ENCODE results near the gene SHROOM2.

SHROOM2 gene

DNA sequence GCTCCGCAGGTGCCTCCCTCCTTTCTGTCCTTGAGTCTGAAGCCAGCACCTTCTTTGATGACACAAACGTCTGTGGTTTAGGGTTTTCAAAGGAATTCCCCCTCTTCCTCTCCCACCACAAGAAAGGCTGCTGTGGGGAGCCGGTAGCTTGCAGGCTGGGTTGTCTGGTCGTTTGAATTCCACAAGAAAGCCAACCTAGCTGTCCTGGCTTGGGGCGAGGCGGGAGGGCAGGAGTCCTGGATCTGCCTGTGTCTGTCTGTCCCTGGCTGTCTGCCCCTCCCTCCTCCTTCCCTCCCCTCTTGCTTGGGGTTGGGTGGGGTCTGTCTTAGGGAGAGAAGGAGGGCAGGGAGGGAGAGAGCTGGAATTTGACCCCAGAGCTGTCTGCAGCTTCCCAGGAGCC lies 56.3 kb downstream of the SHROOM2 start:
- TF ChIP-seq ZNF704 (tag by site-specific recombination; IDR thresholded peaks at IDR 0.05) (no peak), ZNF558 (tag by site-specific recombination; IDR thresholded peaks at IDR 0.05) (no peak), YY2 (tag by site-specific recombination; IDR thresholded peaks at IDR 0.05) (no peak), ZNF529 (tag by site-specific recombination; IDR thresholded peaks at IDR 0.05; ENCODE audit: insufficient replicate concordance) (no peak), ZNF791 (tag by site-specific recombination; IDR thresholded peaks at IDR 0.05) (no peak), FEZF1 (tag by site-specific recombination; IDR thresholded peaks at IDR 0.05) (no peak), PATZ1 (tag by site-specific recombination; IDR thresholded peaks at IDR 0.05) (no peak), ZNF175 (tag by site-specific recombination; IDR thresholded peaks at IDR 0.05) (no peak), ZNF133 (tag by site-specific recombination; IDR thresholded peaks at IDR 0.05) (no peak), HOXA7 (CRISPR knock-in tag; IDR thresholded peaks at IDR 0.05; ENCODE audit: borderline replicate concordance) (no peak), ZNF624 (tag by site-specific recombination; IDR thresholded peaks at IDR 0.05) (no peak), ZNF416 (tag by site-specific recombination; IDR thresholded peaks at IDR 0.05) (no peak), ZNF26 (tag by site-specific recombination; IDR thresholded peaks at IDR 0.05) (no peak), ZBTB1 (tag by site-specific recombination; IDR thresholded peaks at IDR 0.05) (no peak), ZFP3 (tag by site-specific recombination; IDR thresholded peaks at IDR 0.05; ENCODE audit: low read depth) (no peak)
- TF ChIP-seq, protein P1, sequence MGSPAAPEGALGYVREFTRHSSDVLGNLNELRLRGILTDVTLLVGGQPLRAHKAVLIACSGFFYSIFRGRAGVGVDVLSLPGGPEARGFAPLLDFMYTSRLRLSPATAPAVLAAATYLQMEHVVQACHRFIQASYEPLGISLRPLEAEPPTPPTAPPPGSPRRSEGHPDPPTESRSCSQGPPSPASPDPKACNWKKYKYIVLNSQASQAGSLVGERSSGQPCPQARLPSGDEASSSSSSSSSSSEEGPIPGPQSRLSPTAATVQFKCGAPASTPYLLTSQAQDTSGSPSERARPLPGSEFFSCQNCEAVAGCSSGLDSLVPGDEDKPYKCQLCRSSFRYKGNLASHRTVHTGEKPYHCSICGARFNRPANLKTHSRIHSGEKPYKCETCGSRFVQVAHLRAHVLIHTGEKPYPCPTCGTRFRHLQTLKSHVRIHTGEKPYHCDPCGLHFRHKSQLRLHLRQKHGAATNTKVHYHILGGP (tag by site-specific recombination; IDR thresholded peaks at IDR 0.05), result no peak
- no peaks in the 10 kb centered on the region for H3K4me1 ChIP-seq (ENCODE audit: control insufficient read depth, insufficient read depth, low read length)
- H3K36me3 ChIP-seq (ENCODE audit: control insufficient read depth in 2 of 2, insufficient read depth in 1 of 2, low read length in 2 of 2), result no peaks in the 10 kb centered on the region
- no peak overlapping the region for H3K27ac ChIP-seq (ENCODE audit: extremely low read depth, low read depth, low read length)
- ChIA-PET CTCF (no interaction called here), POLR2A (no interaction called here)
- no peaks in the 10 kb centered on the region for H3K9me3 ChIP-seq (ENCODE audit: control insufficient read depth, insufficient read depth, low read depth, low read length)
- no peak overlapping the region for H3K4me3 ChIP-seq (ENCODE audit: low read depth, low read length)

DNA sequence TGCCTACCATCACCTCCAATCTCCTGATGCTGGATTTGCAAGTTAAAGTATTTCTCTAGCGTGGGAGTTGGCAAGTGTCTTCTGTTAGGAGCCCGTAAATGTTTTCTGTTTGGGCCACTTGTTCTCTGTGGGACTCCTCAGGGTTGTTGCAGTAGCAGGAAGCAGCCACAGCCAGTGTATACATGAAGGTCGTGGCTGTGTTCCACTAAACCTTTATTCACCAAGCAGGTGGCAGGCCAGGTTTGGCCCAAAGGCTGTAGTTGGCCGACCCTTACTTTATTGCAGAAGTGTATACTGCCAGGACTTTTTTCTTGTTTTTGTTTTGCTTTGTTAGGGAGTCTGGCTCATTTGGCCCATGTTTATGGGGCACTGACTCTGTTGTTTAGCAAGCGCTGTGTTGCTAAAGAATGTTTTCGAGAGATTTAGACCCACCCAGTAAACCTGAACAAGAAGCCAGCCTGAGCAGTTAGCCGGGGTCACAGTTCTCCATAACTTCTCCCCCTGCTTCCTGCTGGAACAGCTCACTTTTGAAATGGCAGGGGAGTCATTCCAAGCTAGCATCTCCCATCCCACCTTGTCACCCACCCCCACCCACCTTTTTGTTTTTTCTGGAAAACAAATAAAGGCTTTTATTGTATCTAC lies 58.8 kb downstream of the SHROOM2 start:
- Histone ChIP-seq H3K4me3 (ENCODE audit: low read depth, low read length) (no peak overlapping the region), H3K36me3 (ENCODE audit: control insufficient read depth in 2 of 2, insufficient read depth in 1 of 2, low read length in 2 of 2) (no peaks in the 10 kb centered on the region), H3K27ac (ENCODE audit: extremely low read depth, low read depth, low read length) (no peak overlapping the region), H3K4me1 (ENCODE audit: control insufficient read depth, insufficient read depth, low read length) (no peaks in the 10 kb centered on the region), H3K9me3 (ENCODE audit: control insufficient read depth, insufficient read depth, low read depth, low read length) (no peaks in the 10 kb centered on the region)
- CTCF ChIA-PET, result no interaction called here
- POLR2A ChIA-PET, result no interaction called here
- TF ChIP-seq ZNF184 (tag by site-specific recombination; IDR thresholded peaks at IDR 0.05) (no peak), ZBTB6 (tag by site-specific recombination; IDR thresholded peaks at IDR 0.05) (no peak), ZNF239 (tag by site-specific recombination; IDR thresholded peaks at IDR 0.05) (no peak), ZBTB48 (tag by site-specific recombination; IDR thresholded peaks at IDR 0.05) (no peak), ZNF121 (tag by site-specific recombination; IDR thresholded peaks at IDR 0.05) (no peak), YY1 (tag by site-specific recombination; IDR thresholded peaks at IDR 0.05) (no peak), ZNF423 (tag by site-specific recombination; IDR thresholded peaks at IDR 0.05) (no peak), ZNF843 (tag by site-specific recombination; IDR thresholded peaks at IDR 0.05) (no peak), ZNF548 (tag by site-specific recombination; IDR thresholded peaks at IDR 0.05) (no peak), ZNF626 (tag by site-specific recombination; IDR thresholded peaks at IDR 0.05) (no peak), ZNF23 (tag by site-specific recombination; IDR thresholded peaks at IDR 0.05; ENCODE audit: borderline replicate concordance) (no peak), TRIM28 (IDR thresholded peaks at IDR 0.05; ENCODE audit: borderline replicate concordance, low read length) (no peak), ZNF280C (tag by site-specific recombination; IDR thresholded peaks at IDR 0.05) (no peak)

Measured in HEK293 (cell line).